Suppressor macrophage treated with lipopolysaccharide for 1 hour (primary cell): ENCODE measurements around the gene ANP32B.
"Not testable (repeated sequence)": the region's sequence is repeated elsewhere in the genome, so short reads cannot be mapped to it uniquely, and the experiment has no call there.

Source experiments
- DNase-seq, 3 donors: peaks; one replicate each; pipeline ENCODE4 v3.0.0-alpha.2; 2020 to 2022

ANP32B gene

DNA sequence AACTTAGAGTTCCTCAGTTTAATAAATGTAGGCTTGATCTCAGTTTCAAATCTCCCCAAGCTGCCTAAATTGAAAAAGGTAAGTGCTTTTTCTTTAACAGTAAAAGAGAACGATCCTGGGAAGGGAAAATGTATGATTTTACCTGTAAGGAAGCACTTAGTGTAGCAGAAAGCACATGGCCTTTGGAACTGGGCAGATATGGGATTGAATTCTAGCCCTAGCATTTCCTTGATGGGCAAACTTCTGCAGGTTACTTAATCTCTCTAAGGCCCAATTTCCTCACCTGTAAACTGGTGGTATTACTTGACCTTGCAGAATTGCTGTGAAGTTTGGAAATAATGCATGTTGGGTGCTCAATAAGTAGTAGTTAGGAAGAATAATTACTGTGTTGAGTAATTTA, 11.6 kb downstream of the ANP32B start:
- DNase-seq: no peak

DNA sequence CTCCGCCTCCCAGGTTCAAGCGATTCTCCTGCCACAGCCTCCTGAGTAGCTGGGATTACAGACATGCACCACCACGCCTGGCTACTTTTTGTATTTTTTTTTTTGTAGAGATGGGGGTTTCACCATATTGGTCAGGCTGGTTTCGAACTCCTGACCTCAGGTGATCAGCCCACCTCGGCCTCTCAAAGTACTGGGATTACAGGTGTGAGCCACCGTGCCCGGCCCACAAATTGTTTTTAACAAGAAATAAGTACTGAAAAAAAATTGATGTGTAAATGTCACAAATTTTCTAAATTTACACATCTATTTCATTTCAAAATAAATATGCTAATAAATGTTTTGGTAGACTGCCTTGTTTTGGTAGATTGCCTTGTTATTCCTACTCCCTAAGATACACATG, 13.5 kb downstream of the ANP32B start:
- not testable (repeated sequence) for DNase-seq

DNA sequence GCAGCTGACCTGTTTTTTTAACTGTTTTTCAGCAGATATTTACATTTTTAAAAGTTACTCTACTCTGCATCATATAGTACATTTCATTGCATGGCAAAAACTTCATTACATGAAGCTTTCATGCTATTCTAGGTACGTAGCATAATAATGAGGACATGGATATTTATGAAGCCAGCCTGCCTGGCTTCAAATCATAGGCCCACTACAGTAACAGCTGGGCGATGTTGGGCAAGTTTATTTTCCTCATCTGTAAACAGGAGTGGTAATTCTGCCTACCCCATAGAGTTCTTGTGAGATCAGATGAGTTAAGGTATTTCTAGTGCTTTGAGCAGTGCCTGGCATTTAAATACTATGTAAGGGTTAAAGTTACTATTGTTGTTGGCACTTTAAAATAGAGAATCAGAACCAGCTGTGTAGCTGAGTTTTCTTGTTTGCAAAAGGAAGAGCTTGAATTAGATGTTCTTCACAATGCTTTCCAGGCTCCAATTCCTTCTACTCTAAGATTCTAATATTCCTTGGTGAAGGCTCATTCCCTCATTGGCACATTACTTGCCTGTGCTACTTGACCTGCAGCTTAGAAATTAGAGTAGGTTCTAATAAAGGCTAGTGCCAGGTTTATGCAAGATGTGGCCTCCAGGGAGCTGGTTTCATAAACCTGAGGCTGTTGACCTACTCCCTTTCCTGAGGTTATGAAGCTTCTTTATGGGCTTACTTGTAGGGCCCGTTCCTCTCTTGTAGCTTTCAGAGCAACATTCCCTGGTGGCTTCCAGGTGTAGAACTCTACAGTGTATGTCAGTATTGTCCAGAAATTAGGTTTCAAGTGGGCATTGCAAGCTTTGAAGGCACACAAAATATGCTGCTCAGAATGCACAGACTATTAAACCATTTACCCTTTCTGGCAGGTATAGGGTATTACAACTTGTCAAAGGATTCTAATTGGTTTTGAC, 14.5 kb downstream of the ANP32B start:
- no peak for DNase-seq

GRCh38 chr9:98002808-98003207, 19.7 kb downstream of the ANP32B start:
- DNase-seq: no peak

DNA sequence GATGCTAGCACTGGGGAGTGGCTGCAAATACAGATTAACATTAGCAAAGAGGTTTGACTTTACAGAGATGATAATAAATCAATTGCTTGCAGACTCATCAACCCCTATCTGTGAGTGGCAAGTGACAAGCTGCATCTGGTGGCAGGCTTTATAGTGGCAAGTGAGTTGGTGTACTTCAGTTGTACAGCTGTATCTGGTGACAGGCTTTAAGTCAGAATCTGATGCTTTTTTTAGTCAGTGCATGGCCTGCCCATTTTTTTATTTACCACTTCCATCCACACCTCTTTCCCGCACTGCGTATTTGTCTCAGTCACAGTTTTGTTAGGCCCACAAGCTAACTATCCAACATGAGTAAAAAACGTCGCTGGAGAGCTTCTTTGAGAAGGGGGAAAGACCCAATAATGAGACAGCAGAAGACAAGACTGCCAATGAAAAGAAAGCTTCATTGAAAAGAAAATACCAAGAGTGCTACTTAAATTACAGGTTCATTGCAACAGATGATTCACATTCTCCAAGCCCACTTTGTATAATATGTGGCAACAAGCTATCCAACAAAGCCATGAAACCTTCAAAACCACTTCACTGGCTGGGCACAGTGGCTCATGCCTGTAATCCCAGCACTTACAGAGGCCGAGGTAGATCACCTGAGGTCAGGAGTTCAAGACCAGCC, 23.1 kb downstream of the ANP32B start:
- DNase-seq: no peak

- no peak for DNase-seq
Measured at GRCh38 chr9:98007251-98007928, 24.2 kb downstream of the ANP32B start.

DNA sequence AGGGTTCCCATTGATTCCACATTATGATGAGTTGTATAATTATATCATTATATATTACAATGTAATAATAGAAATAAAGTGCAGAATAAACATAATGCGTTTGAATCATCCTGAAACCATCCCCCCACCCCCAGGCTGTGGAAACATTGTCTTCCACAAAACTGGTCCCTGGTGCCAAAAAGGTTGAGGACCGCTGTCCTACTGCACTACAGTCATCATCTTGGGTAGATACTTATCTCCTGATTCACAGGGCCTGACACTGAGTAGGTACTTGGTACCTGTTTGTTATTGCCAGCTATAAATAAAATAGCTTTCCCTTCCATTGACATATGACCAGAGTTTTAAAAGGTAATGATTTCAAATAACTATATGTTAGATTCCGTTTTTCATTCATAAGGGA, 25.6 kb downstream of the ANP32B start:
- DNase-seq: no peak

GRCh38 chr9:98009437-98009836, 26.3 kb downstream of the ANP32B start:
- DNase-seq: no peak

DNA sequence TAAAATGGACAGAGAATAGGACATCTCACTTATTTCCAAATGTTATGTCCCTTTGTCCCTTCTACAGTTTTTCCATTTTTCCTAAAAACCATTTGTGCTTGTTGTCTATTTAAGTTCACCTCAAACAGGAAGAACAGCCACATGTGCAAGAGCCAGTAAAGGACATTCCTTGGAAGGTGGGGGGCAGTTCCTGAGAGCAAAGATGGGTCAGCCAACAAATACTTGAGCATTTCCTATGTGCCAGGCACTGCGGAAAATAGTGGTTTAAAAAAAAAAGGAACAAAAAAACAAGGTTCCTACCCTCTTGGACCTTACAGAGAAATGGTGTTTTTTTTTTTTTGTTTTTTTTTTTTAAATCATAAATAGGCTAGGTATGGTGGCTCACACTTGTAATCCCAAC, 26.8 kb downstream of the ANP32B start:
- DNase-seq: no peak

- peak in 2 of 3 donors; percentile 27 to 32 for DNase-seq
Measured at GRCh38 chr9:98010445-98010844, 27.3 kb downstream of the ANP32B start.

DNA sequence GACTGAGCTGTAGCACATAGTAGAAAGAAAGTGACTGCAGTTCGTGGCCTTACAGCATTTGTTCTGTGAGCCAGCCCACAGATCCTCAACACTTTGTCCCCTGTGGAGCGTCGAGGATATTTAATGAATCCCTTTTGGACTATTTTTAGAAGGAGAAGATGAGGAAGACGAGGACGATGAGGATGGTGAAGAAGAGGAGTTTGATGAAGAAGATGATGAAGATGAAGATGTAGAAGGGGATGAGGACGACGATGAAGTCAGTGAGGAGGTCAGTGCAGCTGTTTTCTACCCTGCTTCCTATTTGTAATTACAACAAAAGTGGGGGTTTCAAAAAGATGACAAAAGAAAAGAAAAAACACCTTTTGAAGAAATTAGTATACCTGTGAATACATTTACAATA, 28.0 kb downstream of the ANP32B start:
- no peak for DNase-seq

DNA sequence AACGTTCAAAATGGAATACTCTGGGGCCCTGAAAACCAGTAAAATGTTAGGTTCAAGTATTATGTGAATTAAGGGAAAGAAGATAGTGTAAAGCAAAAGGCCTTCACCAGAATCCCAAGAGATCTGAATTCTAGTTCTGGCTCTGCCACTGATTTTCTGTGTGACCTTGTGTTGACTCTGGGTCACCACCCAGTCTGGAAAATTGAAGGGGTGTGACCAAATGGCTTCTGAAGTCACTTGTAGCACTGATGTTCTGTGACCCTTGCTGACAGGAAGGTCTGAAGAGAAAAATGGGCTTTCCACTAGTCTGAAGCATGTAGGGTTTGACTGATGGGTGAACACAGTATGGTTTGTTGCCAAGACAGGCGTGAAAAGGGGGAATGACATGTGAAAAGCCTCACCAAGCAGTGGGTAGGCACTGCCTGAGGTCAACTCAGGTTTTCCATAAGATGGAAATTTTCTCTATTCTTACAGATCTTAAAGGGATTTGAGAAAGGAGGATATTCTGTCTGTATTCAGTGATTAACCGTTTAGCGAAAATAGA, 33.1 kb downstream of the ANP32B start:
- no peak for DNase-seq

- DNase-seq: no peak
Measured at GRCh38 chr9:98017306-98017705, 34.2 kb downstream of the ANP32B start.

GRCh38 chr9:98018347-98018746, 35.2 kb downstream of the ANP32B start:
- DNase-seq: no peak

DNA sequence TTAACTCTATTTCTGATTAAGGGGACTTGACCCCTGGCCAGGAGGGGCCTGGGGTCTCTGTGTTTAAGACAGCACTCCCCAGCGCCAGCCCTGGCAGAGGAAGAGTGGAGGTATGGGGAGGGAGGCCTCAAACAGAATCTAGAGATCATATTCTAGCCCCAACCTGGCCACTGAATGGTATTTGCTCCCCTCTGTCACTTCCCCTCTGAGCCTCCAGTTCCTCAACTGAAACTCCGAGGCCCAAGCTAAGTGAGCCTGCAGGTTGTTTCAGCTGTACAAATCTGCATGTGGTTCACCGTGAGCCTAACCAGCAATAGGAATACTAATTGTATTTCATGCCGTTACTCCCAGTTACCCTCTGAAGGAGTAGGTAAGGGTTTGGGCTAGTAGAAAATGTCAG, 36.0 kb downstream of the ANP32B start:
- DNase-seq: no peak

DNA sequence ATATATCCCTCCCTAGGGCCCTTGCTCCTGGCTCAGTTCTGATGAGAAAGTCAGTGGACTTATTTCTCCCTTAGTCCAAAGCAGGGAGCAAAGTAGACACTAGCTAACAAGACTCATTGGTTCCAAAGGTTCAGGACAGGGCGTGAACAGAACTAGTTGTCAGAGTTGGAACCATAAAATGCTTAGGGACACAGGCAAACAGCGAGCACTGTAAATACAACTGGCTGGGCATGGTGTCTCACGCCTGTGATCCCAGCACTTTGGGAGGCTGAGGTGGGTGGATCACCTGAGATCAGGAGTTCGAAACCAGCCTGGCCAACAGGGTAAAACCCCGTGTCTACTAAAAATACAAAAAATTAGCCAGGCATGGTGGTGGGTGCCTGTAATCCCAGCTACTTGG, 36.7 kb downstream of the ANP32B start:
- not testable (repeated sequence) for DNase-seq

DNA sequence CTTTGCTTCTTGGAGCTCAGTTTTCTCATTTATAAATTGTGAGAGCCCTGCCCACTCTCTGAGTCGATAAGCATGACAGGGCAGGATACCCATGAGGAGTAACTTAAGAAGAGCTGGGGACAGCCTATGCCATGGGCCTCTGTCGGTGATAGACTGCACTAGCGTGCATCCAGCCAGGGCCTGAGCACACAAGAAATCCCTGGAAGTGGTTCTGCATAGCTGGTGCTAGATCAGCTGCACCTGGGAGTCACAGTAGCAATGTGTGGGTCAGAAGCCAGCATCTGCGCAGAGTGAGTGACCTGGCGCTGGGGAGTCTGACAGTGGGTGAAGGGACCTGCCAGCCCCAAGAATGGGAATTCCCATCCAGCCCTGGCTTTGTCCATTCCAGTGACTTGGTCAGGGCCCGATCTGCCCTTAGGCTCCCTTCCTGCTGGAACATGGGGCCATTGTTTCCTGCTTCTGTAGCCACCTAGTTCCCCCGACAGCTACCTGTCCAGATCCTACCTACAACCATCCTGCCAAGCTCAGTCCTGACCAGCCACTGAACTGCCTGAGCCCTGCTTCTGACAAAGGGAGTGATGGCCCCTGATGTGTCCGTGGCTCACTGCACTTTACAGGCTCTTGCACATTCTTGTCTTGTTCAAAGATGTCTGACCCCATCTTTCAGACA, 37.5 kb downstream of the ANP32B start:
- no peak for DNase-seq

DNA sequence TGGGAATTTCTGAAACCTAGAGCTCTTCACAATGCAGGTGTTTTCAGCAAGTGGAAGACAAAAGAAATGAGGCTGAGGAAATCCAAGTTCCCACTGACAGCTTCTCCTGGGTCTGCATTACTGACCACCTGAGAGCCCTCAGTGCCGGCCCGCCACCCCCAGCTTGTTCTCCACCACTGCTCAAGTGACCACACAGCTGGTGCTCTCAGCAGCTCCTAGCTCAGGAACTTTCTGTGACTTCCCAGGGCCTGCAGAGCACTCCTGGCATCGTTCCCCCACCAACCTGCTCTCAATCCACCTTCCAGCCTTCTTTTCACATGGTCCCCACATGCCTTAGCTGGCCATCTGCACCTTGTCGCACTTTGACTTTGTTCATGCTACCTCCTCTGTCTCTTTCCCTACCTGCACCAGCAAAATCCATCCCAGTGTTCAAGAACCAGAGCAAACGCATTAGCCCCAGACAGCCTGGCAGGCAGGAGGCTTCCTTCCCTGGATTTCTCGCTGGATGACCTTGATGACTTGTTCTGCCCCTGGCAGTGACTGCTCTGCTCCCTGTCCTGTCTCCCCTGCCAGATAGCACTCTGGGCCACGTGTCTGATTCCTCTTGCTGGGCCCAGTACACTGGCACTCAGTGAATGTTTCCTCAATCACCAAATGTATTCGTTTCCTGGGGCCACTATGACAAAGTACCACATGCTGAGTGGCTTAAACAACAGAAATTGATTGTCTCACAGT, 38.3 kb downstream of the ANP32B start:
- DNase-seq: no peak

GRCh38 chr9:98022447-98022846, 39.3 kb downstream of the ANP32B start:
- DNase-seq: no peak

- no peak for DNase-seq
Measured at GRCh38 chr9:98024702-98025101, 41.6 kb downstream of the ANP32B start.

DNA sequence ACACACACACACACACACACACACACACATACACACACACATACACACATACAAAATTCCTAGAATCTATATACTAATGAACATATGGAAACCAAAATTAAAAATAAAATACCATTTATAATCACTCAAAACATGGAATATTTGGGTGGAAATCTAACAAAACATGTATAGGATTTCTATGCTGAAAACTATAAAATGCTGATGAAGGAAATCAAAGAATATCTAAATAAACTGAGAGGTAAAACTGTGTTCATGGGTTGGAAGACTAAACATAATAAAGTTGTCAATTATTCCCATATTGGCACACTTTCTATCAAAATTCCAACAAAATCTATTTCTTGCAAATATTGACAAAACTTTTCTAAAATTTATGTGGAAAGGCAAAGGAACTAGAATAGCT, 48.0 kb downstream of the ANP32B start:
- no peak for DNase-seq

DNA sequence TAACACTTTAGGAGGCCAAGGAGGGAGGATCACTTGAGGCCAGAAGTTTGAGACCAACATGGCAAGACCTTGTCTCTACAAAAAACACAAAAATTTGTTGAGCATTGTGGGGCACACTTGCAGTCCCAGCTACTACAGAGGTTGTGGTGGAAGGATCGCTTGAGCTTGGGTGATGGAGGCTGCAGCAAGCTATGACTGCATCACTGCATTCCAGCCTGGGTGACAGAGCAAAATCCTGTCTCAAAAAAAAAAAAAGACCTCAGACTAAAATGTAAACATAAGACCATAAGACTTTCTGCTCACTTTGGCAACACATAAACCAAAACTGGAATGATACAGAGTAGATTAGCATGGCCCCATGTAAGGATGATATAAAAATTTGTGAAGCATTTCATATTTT, 48.8 kb downstream of the ANP32B start:
- DNase-seq: no peak
